OCI-LY3 (cell line): ENCODE measurements around the gene GPR156.

Experiments
- CTCF ChIP-seq: fragments of 200-600, 300-600 bp; sonication (generic); IDR thresholded peaks from 2 replicates; pipeline ENCODE4 v1.5.1; 2014; ENCODE audit warnings: antibody characterized with exemption, low read length, low read depth
- EZH2phosphoT487 ChIP-seq: fragments of 200-600 bp; shearing (Covaris generic); IDR thresholded peaks from 2 replicates; pipeline ENCODE4 v1.6.1; 2018; ENCODE audit warnings: antibody characterized with exemption, mixed run types, low read depth

- no peak for TF ChIP-seq CTCF
- TF ChIP-seq EZH2phosphoT487 = no peak
Observed at GRCh38 chr3:120192579-120192978, 92.4 kb downstream of the GPR156 start.
